Subcutaneous adipose tissue (tissue), 4 donors: ENCODE measurements around the gene ZNF200. TPM values are rescaled to one million over a fixed set of nuclear protein-coding genes. Genes with fewer than 3 reads are reported as not detected.

Experiments used
- total RNA-seq, 4 donors: library from RNA; depleted of rRNA; stranded (reverse); fragments of >200 nt; gene quantifications; one replicate each; pipeline ENCODE4 v1.1.0, GENCODE V29; 2016
- TF ChIP-seq, protein P1 (sequence below): fragments of 450-650 bp; IDR thresholded peaks from one replicate; pipeline ENCODE4 v1.5.1; 2016; ENCODE audit warnings: low read depth, mild to moderate bottlenecking, control low read depth, antibody characterized with exemption, moderate library complexity

ZNF200 gene
- total RNA-seq, 4 donors from 2014 or later, result 4.4 to 7.8 (median 5.9) TPM

DNA sequence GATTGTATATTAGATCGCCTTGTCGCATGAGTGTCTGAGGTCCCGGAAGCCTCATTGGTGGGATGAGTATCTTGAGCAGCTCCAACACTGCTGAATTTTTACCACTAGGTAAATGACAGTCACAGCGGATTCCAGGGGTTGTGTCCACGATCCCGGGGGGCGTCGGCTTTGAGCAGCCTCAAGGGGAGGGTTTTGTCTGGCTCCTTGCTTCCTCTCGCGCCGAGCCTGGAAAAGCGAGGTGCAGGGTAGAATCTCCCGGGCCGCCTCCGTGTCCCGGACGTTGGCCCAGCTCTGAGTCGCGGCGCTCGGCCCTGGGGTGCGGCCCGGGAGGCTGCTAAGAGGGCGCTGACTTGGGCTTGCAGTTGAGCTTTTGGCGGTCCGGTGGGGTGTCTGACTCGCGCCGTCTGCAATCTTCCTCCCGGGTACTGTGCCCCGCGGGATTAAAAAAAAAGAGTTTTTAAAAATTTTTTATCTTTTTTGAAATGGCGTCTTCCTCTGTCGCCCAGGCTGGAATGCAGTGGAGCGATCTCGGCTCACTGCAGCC, 42.4 kb downstream of the ZNF200 start:
- TF ChIP-seq, protein P1, sequence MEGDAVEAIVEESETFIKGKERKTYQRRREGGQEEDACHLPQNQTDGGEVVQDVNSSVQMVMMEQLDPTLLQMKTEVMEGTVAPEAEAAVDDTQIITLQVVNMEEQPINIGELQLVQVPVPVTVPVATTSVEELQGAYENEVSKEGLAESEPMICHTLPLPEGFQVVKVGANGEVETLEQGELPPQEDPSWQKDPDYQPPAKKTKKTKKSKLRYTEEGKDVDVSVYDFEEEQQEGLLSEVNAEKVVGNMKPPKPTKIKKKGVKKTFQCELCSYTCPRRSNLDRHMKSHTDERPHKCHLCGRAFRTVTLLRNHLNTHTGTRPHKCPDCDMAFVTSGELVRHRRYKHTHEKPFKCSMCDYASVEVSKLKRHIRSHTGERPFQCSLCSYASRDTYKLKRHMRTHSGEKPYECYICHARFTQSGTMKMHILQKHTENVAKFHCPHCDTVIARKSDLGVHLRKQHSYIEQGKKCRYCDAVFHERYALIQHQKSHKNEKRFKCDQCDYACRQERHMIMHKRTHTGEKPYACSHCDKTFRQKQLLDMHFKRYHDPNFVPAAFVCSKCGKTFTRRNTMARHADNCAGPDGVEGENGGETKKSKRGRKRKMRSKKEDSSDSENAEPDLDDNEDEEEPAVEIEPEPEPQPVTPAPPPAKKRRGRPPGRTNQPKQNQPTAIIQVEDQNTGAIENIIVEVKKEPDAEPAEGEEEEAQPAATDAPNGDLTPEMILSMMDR, result no peak

DNA sequence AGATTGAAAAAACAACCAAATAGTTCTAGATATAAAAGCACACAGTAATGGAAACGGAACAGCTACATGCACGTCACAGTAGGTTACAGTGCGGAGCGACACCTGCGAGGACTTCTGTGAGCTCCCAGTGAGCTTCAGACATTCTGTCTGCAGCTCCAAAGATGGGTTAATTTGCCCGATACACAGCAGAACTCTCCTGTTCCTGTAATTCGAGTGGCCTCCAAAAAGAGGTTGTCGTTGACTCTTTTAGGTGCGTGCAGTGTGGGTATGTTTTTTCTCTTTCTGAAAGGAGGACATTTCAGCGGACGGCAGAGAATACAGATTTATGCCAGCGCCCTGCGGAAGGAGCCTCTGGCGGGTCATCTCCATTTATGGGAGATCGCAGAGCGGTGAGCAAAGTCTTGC, 44.0 kb downstream of the ZNF200 start:
- TF ChIP-seq, protein P1, result no peak

DNA sequence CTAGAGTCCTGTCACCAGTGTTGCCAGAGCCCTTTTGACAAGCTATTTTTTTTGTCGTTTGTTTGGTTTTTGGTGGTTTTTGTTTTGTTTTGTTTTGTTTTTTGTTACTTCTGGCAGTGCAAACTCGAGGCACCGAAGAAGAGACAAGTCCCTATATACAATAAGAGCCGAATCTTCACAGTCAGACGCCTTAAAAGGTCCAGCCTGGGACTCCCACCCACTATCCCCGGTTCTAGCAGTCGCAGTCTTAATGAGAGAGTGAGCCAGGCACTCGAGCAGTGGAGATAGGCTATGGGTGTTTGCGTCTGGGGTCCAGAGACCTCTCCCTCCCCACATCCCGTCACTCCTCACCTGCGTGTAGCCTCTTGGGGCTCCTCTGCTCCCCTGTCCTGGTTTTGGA, 45.1 kb downstream of the ZNF200 start:
- TF ChIP-seq, protein P1, result no peak

DNA sequence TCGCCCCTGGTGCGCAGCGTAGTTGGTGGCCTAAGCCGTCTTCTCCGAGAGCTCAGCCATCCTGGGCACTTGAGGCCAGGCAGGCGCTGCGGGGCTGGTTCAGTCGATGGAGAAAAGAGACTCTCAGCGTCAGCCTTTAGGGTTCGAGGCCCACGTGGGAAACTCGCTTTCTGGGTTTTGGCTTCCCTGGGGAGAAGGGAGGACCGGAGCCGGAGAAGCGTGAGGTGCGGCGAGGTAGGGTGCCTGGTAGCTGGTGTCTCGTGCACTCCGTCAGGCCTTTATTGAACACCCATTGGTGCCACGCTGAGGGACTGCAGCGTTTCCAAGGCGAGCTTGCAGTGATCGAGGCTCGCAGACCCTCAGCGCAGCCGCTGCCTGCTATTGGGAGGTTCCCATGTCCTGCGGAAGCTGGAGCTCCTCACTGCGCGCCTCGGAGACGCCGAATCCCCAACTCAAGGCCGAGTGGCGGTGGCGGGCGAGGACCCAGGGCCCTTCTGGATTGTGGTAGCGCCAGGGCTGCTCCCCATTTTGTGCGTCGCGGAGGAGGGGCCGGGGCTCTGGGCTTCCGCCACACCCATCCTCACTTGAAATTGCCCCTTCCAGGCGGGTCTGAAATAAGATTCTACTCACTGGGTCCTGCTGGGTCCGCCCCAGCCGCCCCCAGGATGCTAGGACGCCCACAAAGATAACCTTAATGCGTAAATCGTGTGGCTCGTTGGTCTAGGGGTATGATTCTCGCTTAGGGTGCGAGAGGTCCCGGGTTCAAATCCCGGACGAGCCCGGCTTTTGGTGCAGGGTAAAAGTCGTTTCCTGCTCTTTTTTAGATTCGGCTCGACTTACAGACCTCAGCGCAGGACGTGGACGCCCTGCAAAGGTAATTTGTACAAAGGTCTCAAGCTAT, 45.8 kb downstream of the ZNF200 start:
- TF ChIP-seq, protein P1, result no peak

DNA sequence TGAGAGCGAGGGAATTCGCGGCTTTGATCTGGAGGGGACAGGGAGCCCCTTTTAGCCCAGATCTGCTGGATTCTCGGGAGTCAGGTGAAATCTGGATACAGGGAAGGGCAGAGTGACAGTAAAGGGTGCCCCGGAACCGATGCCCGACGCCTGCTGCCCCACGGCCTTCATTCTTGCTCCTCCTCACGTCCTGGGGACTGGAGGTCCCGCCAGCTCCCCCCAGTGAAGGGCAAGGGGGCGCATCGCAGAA, 46.4 kb downstream of the ZNF200 start:
- TF ChIP-seq, protein P1, result no peak

DNA sequence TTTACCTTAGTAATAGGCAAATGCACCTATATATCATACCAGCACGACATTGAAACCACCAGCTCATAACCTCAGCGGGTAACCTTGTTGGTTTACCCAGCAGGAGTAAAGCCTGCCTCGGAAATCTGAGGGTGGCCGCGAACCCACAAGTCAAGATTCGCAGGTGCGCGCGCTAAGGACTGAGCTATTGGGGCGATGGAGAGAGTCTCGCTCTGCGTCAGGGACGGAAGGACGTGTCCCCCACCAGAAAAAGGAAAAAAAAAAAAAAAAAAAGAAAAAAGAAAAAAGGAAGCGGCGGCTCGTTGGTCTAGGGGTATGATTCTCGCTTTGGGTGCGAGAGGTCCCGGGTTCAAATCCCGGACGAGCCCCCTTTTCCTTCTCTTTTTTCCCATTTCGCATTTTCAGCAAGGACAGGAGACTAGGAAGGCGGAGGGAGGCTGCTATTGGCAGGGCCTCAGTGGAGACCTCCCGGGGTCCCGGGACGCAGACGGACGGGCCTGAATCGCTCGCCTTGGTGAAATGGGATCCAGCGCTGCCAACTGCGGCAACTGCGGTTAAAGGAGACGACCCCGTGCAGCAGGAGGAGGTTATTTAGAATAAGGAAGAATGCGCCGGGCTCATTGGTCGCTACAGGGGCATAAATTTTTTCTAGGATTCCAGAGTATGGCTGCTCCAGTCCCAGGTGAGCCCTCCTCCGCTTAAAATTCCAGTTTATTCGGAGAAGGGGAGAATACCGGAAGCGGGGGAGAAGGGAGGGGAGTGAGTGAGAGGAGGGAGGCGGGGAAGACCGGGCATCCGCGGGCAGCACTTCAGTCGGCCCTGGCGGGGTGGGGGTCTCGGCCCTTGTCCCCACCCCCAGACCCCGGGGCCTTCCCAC, 46.9 kb downstream of the ZNF200 start, which contains the start of gene OR1F1:
Gene OR1F1 (plus strand): TSS at position 407 of the 877 bp plus-strand sequence.
- TF ChIP-seq, protein P1, result no peak
